GM10248 (cell line): ENCODE data around the gene IER3.

Source experiments
- CTCF ChIA-PET: fragments of 300-600 bp; sonication (Branson Sonifier 250); formaldehyde crosslinking; extraction: SDS; loops from one replicate; lab custom pipeline; 2021; ENCODE audit warnings: antibody characterized with exemption; lab: Yijun Ruan, JAX
- POLR2A ChIA-PET: fragments of 350-650 bp; sonication (Branson Sonifier 250); formaldehyde crosslinking; extraction: SDS; loops from one replicate; lab custom pipeline; 2020; ENCODE audit warnings: antibody characterized with exemption; lab: Yijun Ruan, JAX
- DNase-seq: peaks from one replicate; pipeline ENCODE4 v3.0.0; 2012; ENCODE audit errors: extremely low spot score
- CTCF ChIP-seq: IDR thresholded peaks from 2 replicates; pipeline ENCODE4 v1.5.1; 2012; ENCODE audit warnings: mild to moderate bottlenecking, low read depth; ENCODE audit errors: extremely low read depth, missing control alignments, control extremely low read depth

IER3 gene

GRCh38 chr6:30738532-30738931 lies 5.8 kb downstream of the IER3 start:
- POLR2A ChIA-PET: interaction anchor here (1.5 kb wide), 1 partner anchor 21 kb away, joined by 4 read pairs; the partner anchor contains the start of gene MDC1
- no peak for TF ChIP-seq CTCF
- CTCF ChIA-PET: interaction anchor here (0.7 to 30.8 kb wide), 8 partner anchors 13 to 73 kb away, joined by 3 to 776 read pairs (median 3); partner anchors contain the start of gene DHX16
- no peak for DNase-seq

GRCh38 chr6:30735668-30736314 lies 8.6 kb downstream of the IER3 start:
- DNase-seq: peak; percentile 46
- ChIA-PET POLR2A (interaction anchor here (0.7 kb wide), 1 partner anchor 122 kb away, joined by 7 read pairs; no protein-coding TSS in a partner anchor), CTCF (interaction anchor here (0.9 to 30.8 kb wide), 9 partner anchors 9 to 194 kb away, joined by 3 to 776 read pairs (median 4); partner anchors contain the start of gene DHX16)
- no peak for TF ChIP-seq CTCF

GRCh38 chr6:30732237-30732943 lies 12.0 kb downstream of the IER3 start:
- DNase-seq: no peak
- no peak for TF ChIP-seq CTCF
- POLR2A ChIA-PET: no interaction called here
- CTCF ChIA-PET: interaction anchor here (1.0 to 30.8 kb wide), 18 partner anchors 8 to 347 kb away, joined by 3 to 776 read pairs (median 8); partner anchors contain the start of genes DHX16 and VARS2

GRCh38 chr6:30730601-30731435 lies 13.5 kb downstream of the IER3 start:
- peak; percentile 98 for TF ChIP-seq CTCF
- DNase-seq: peak; percentile 78
- ChIA-PET POLR2A (interaction anchor here (0.6 to 1.1 kb wide), 4 partner anchors 11 to 123 kb away, joined by 3 to 6 read pairs (median 4); no protein-coding TSS in a partner anchor), CTCF (interaction anchor here (0.6 to 30.8 kb wide), 61 partner anchors 8 to 349 kb away, joined by 3 to 776 read pairs (median 5); partner anchors contain the start of genes ATAT1, C6orf136, DDR1 and DHX16)

- CTCF ChIA-PET: interaction anchor here (1.5 to 30.8 kb wide), 3 partner anchors 8 to 245 kb away, joined by 4 to 776 read pairs (median 21); partner anchors contain the start of gene DHX16
- no peak for TF ChIP-seq CTCF
- DNase-seq: no peak
These were observed 16.3 kb downstream of the IER3 start for GRCh38 chr6:30727920-30728553.

More at GRCh38 chr6:30727920-30728553, 16.3 kb downstream of the IER3 start:
- POLR2A ChIA-PET: no interaction called here
